ENCODE measurements around the gene SUPT3H.

The SUPT3H gene

GRCh38 chr6:44854712-44855443, 522.9 kb downstream of the SUPT3H start:
- no peak for DNase-seq (ENCODE audit: low read depth in 4 of 4, low spot score in 1 of 4)

- no peak for DNase-seq (ENCODE audit: low read depth in 4 of 4, low spot score in 1 of 4)
Measured at GRCh38 chr6:44851176-44851575, 526.6 kb downstream of the SUPT3H start.

GRCh38 chr6:44850312-44850711, 527.4 kb downstream of the SUPT3H start:
- DNase-seq (ENCODE audit: low read depth in 4 of 4, low spot score in 1 of 4) = no peak

GRCh38 chr6:44849806-44850205, 527.9 kb downstream of the SUPT3H start:
- DNase-seq (ENCODE audit: low read depth in 4 of 4, low spot score in 1 of 4) = no peak

GRCh38 chr6:44843734-44844133, 534.0 kb downstream of the SUPT3H start:
- no peak for DNase-seq (ENCODE audit: low read depth in 4 of 4, low spot score in 1 of 4)

GRCh38 chr6:44842616-44843015, 535.1 kb downstream of the SUPT3H start:
- DNase-seq (ENCODE audit: low read depth in 4 of 4, low spot score in 1 of 4) = no peak

- no peak for DNase-seq (ENCODE audit: low read depth in 4 of 4, low spot score in 1 of 4)
Measured at GRCh38 chr6:44841829-44842228, 535.9 kb downstream of the SUPT3H start.

GRCh38 chr6:44837741-44838140, 540.0 kb downstream of the SUPT3H start:
- DNase-seq (ENCODE audit: low read depth in 4 of 4, low spot score in 1 of 4) = no peak

- no peak for DNase-seq (ENCODE audit: low read depth in 4 of 4, low spot score in 1 of 4)
Measured at GRCh38 chr6:44837255-44837654, 540.5 kb downstream of the SUPT3H start.

GRCh38 chr6:44833248-44833647, 544.5 kb downstream of the SUPT3H start:
- no peak for DNase-seq (ENCODE audit: low read depth in 4 of 4, low spot score in 1 of 4)

GRCh38 chr6:44831002-44831610, 546.6 kb downstream of the SUPT3H start:
- DNase-seq (ENCODE audit: low read depth in 4 of 4, low spot score in 1 of 4) = no peak

- no peak for DNase-seq (ENCODE audit: low read depth in 4 of 4, low spot score in 1 of 4)
Measured at GRCh38 chr6:44829836-44830235, 547.9 kb downstream of the SUPT3H start.

- no peak for DNase-seq (ENCODE audit: low read depth in 4 of 4, low spot score in 1 of 4)
Measured at GRCh38 chr6:44828780-44829179, 549.0 kb downstream of the SUPT3H start.

- DNase-seq (ENCODE audit: low read depth in 4 of 4, low spot score in 1 of 4) = no peak
Measured at GRCh38 chr6:44826025-44826676, 551.6 kb downstream of the SUPT3H start.

GRCh38 chr6:44825273-44825672, 552.5 kb downstream of the SUPT3H start:
- DNase-seq (ENCODE audit: low read depth in 4 of 4, low spot score in 1 of 4) = no peak

- no peak for DNase-seq (ENCODE audit: low read depth in 4 of 4, low spot score in 1 of 4)
Measured at GRCh38 chr6:44824567-44824966, 553.2 kb downstream of the SUPT3H start.

- DNase-seq (ENCODE audit: low read depth in 4 of 4, low spot score in 1 of 4) = no peak
Measured at GRCh38 chr6:44820759-44821158, 557.0 kb downstream of the SUPT3H start.

GRCh38 chr6:44820321-44820720, 557.4 kb downstream of the SUPT3H start:
- DNase-seq (ENCODE audit: low read depth in 4 of 4, low spot score in 1 of 4) = no peak

GRCh38 chr6:44811456-44811855, 566.3 kb downstream of the SUPT3H start:
- DNase-seq (ENCODE audit: low read depth in 4 of 4, low spot score in 1 of 4) = no peak

- no peak for DNase-seq (ENCODE audit: low read depth in 4 of 4, low spot score in 1 of 4)
Measured at GRCh38 chr6:44809258-44809657, 568.5 kb downstream of the SUPT3H start.

GRCh38 chr6:44808148-44808547, 569.6 kb downstream of the SUPT3H start:
- no peak for DNase-seq (ENCODE audit: low read depth in 4 of 4, low spot score in 1 of 4)

- no peak for DNase-seq (ENCODE audit: low read depth in 4 of 4, low spot score in 1 of 4)
Measured at GRCh38 chr6:44806656-44807055, 571.1 kb downstream of the SUPT3H start.
